NOMO-1 treated with DMSO at 0.1 percent for 48 hours (cell line): Measurements from ENCODE around the gene HMCN2.

Experiments
- DNase-seq: peaks from one replicate; lab custom pipeline; 2025; ENCODE audit not compliant: unreplicated experiment; lab: John Stamatoyannopoulos, UW

HMCN2 gene

GRCh38 chr9:130288926-130289690 lies 23.5 kb downstream of the HMCN2 start:
- no peak for DNase-seq

- no peak for DNase-seq
These were observed 24.2 kb downstream of the HMCN2 start for GRCh38 chr9:130289711-130290241.

GRCh38 chr9:130290291-130291181 lies 25.0 kb downstream of the HMCN2 start:
- DNase-seq, result no peak

- no peak for DNase-seq
These were observed 25.9 kb downstream of the HMCN2 start for GRCh38 chr9:130291474-130291873.

- DNase-seq, result no peak
These were observed 26.5 kb downstream of the HMCN2 start for GRCh38 chr9:130292106-130292505.

DNA sequence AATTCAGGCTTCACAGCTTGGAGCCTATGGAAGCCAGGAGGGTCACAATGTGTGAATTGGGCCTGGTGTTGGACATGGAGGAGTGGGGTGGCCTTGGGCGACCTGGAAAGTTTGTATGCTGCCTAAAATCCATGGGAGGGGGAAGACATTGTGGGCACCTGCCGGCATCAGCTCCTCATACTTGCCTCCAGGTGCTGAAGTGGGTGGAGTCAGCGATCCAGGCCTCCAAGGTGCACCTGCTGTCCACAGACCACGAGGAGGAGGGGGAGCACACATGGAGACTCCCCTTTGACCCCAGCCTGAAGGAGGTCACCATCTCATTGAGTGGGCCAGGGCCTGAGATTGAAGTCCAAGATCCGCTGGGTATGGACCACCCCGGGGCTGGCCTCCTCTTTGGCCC lies 29.1 kb downstream of the HMCN2 start:
- no peak for DNase-seq

- no peak for DNase-seq
These were observed 29.9 kb downstream of the HMCN2 start for GRCh38 chr9:130295431-130295830.

DNA sequence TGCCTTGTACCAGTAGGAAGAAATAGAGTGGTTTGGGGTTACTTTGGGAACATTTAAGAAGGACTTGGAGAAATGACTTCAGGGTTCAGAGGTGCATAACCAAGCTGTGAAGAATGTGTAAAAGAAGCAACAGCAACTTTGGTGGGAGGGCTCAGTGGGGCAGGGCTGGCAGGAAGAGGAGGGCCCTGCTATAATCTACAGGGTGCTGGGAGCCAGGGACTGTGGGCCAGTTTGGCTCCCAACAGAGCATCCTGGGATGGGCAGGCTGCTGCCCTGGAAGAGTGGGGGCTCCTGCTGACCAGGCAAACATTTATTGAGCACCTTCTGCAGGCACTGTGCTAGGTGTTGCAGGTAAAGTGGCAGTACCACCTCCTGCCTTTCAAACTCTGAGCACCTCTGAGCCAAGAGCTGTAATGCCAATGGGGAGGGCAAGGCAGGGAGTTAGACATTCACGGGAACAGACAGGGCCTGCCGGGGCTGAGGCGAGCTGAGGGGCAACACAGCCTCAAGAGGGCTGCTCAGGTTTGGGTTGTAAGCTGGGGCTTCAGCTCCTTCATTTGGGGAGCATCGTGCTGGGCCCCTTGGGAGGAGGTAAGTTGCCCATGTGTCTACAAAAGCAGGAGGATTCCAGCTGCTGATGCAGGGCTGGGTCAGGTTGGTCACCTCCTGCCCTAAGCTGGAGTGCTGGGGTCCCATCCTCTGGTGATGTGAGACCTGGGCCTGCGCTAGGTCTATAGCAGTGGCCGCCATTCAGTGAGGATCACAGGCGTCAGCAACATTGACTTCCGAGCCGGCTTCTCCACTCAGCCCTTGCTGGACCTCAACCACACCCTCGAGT lies 30.6 kb downstream of the HMCN2 start:
- DNase-seq, result no peak

DNA sequence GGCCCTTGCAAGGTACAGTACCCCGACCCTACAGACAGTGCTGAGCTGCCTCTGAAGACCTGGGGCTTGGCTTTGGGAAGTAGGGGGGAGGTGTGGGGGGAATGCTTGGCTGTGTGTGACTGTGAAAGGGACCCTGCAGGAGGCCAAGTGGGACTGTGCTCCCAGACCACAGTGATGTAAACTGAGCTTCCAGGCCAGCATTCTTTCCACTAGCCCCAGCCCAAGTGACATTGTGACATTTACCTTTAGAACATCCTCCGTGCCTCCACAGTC lies 31.2 kb downstream of the HMCN2 start:
- DNase-seq, result no peak

GRCh38 chr9:130297371-130297770 lies 31.8 kb downstream of the HMCN2 start:
- no peak for DNase-seq

DNA sequence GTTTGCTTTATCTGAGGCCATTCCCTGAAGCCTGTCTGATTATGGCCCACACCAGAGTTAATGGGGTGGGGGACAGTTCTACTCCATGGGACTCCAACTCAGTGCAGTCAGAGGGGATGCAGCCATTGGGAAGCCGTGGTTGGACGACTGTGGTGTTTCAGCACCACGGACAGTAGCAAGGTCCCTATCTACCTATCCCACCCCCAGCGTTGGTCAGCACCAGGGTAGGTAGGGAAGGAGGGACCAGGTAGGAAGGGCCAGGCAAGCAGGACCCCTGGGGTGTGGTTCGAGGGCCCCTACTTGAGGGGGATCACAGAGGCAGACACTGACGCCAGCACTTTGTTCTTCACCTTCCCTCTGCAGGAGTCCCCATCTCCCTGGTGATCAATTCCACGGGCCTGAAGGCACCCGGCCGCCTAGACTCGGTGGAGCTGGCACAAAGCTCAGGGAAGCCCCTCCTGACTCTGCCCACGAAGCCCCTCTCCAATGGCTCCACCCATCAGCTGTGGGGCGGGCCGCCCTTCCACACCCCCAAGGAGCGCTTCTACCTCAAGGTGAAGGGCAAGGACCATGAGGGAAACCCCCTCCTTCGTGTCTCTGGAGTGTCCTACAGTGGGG lies 33.2 kb downstream of the HMCN2 start:
- DNase-seq, result peak; percentile 3

DNA sequence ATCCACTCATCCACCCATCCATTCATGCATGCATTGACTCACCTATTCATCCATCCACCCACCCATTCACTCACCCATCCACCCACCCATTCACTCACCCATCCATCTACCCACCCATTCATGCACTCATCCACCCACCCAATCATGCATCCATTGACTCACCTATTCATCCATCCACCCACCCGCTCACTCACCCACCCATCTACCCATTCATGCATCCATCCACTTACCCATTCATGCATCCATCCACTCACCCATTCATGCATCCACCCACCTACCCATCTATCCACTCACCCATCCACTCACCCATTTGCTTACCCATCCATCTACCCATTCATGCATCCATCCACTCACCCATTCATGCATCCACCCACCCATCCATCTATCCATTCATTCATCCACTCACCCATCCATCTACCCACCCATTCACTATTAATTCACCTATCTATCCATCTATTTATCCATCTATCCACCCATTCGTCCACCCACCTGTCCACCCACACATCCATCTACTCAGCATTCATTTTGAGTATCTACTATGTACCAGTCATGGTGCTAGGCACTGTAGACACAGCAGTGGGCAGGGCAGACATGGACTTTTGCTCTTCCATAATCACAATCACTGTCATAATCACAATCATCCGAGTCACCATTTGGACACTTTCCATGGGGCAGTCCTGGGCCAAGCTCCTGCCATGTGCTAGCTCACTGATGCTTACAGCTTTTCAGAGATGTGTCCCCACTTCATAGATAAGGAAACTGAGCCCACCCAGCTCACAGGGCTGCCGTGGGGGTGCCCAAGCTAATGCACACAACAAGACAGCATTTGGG lies 34.4 kb downstream of the HMCN2 start:
- DNase-seq, result no peak

- no peak for DNase-seq
These were observed 35.2 kb downstream of the HMCN2 start for GRCh38 chr9:130300739-130301138.

GRCh38 chr9:130301483-130302286 lies 36.1 kb downstream of the HMCN2 start:
- DNase-seq, result no peak

- no peak for DNase-seq
These were observed 37.4 kb downstream of the HMCN2 start for GRCh38 chr9:130302785-130303612.

GRCh38 chr9:130303613-130304055 lies 38.1 kb downstream of the HMCN2 start:
- no peak for DNase-seq

DNA sequence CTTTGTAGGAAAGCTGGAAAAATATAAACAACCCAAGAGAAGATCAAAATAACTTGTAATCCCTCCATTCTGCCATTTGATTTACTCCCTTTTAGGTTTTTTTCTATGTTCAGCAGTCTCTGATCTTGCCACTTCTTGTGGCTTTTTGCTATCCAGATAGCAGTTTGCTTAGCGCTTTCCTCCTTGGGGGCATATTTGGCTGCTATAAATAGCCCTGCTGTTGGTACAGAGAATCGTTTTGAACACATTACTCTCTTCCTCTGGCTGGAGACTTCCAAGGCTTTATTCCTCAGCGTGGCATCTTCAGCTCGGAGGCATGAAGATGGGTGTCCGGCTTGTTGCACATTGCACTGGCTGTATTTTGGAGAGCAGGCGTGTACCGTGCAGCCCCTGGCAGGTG lies 38.6 kb downstream of the HMCN2 start:
- no peak for DNase-seq

GRCh38 chr9:130304643-130305042 lies 39.1 kb downstream of the HMCN2 start:
- DNase-seq, result no peak
